SU-DHL-6 (cell line): Measurements from ENCODE around the gene ANKHD1.

Source experiments
- CTCF ChIP-seq: fragments of 200-600 bp; sonication (generic); IDR thresholded peaks from one replicate; pipeline ENCODE4 v1.5.1; 2017; ENCODE audit warnings: antibody characterized with exemption, mild to moderate bottlenecking, low read length, moderate library complexity; ENCODE audit not compliant: insufficient read depth, poor library complexity, severe bottlenecking
- EZH2phosphoT487 ChIP-seq: fragments of 200-600 bp; sonication (generic), shearing (Covaris generic); conservative IDR thresholded peaks from 2 replicates; pipeline ENCODE4 v1.6.1; 2018; ENCODE audit warnings: mild to moderate bottlenecking, antibody characterized with exemption, low read length, moderate library complexity, mixed read lengths

- TF ChIP-seq CTCF (no peak), EZH2phosphoT487 (no peak)
Measured at GRCh38 chr5:140566665-140567064, 165.0 kb downstream of the ANKHD1 start.
